Measurements from ENCODE around the gene PARP6.

The PARP6 gene

DNA sequence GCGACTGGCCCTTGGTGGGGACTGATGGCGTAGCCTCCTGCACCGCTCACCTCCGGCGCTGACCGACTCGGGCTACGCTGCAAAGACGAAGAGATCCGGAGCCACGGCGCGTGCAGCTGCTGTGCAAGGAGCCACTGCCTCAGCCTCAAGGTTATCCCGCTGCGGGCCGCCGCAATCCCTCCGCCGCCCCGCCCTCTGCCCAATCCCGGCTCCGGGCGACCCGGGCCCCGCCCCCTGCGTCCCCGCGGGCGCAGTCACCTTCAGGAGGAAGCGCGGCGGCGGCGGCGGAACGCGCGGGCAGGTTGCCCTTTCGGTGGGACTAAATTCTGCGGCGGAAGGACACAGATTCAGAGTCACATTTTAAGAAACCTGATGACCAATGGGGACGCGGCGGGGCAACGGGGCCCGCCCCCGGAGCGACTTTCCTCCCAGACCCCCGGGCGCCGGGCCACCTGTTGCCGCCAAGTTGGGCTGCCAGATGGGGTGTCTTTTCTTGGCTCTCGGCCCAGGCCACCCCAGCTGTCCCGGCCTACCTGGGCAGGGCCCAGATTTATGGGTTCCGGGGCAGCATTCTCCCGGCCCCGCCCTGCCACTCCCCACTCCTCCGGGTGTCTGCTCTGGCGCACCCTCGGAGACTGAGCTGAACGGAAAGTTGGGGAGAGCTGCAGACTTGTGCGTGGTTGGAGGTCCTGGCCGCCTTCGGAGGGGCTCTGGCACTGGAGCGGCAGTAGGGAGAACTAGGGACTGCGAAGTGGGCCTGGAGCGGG is 41.1 kb downstream of the PARP6 start, which contains the start of gene PKM:
Gene PKM (minus strand): TSS at position 125 of the 767 bp plus-strand sequence. CDS start 12,093 bp downstream, outside the sequence.
- H3K4me3 ChIP-seq (ENCODE audit: low read length): peak within 1 kb of the TSS; percentile 93
- TF ChIP-seq, protein P1, sequence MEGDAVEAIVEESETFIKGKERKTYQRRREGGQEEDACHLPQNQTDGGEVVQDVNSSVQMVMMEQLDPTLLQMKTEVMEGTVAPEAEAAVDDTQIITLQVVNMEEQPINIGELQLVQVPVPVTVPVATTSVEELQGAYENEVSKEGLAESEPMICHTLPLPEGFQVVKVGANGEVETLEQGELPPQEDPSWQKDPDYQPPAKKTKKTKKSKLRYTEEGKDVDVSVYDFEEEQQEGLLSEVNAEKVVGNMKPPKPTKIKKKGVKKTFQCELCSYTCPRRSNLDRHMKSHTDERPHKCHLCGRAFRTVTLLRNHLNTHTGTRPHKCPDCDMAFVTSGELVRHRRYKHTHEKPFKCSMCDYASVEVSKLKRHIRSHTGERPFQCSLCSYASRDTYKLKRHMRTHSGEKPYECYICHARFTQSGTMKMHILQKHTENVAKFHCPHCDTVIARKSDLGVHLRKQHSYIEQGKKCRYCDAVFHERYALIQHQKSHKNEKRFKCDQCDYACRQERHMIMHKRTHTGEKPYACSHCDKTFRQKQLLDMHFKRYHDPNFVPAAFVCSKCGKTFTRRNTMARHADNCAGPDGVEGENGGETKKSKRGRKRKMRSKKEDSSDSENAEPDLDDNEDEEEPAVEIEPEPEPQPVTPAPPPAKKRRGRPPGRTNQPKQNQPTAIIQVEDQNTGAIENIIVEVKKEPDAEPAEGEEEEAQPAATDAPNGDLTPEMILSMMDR (conservative IDR thresholded peaks at IDR 0.05; ENCODE audit: low read length): no peak
- peak; percentile 99 for DNase-seq (ENCODE audit: low read depth)

GRCh38 chr15:72230197-72231065 is 41.9 kb downstream of the PARP6 start:
- peak overlapping the region; percentile 93 for H3K4me3 ChIP-seq (ENCODE audit: low read length)
- DNase-seq (ENCODE audit: low read depth): peak; percentile 92
- TF ChIP-seq, protein P1 (conservative IDR thresholded peaks at IDR 0.05; ENCODE audit: low read length): no peak

DNA sequence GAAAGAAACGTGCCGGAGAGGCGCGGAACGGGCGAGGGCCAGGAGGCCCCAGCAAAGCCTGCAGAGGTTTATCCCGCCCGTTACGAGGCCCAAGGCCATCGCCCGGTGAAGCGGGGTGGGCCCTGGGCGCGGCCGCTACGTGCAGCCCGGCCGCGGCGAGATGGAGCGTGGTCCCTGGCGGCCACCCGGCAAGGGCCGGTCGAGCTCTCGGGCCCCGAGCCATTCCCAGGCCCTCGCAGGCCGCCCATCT is 42.5 kb downstream of the PARP6 start:
- no peak for DNase-seq (ENCODE audit: low read depth)
- TF ChIP-seq, protein P1 (conservative IDR thresholded peaks at IDR 0.05; ENCODE audit: low read length): no peak
- H3K4me3 ChIP-seq (ENCODE audit: low read length): peak overlapping the region; percentile 93

- H3K4me3 ChIP-seq (ENCODE audit: low read length): peak overlapping the region; percentile 93
- TF ChIP-seq, protein P1 (conservative IDR thresholded peaks at IDR 0.05; ENCODE audit: low read length): no peak
- peak; percentile 66 for DNase-seq (ENCODE audit: low read depth)
Observed at GRCh38 chr15:72229076-72229946, 43.0 kb downstream of the PARP6 start.

DNA sequence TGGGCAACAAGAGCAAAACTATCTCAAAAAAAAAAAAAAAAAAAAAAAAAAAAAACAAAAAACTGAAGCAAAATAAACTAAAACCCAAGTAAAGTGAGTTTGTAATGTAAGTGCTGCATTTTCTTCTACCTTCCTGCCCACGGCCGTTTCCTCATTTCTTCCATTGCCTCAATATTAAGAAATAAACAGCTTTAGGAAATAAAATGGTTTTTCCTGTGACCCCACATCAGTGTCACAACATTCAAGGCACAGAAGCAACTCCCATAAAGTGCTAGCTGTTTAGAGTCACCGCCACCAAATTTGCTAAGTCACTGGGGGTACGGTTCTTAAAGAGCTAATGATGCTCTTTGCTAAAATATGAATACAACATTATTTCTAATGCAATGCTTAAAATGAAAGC is 44.6 kb downstream of the PARP6 start:
- H3K4me3 ChIP-seq (ENCODE audit: low read length): peak overlapping the region; percentile 63
- DNase-seq (ENCODE audit: low read depth): no peak

GRCh38 chr15:72227192-72227586 is 45.2 kb downstream of the PARP6 start:
- peak; percentile 79 for DNase-seq (ENCODE audit: low read depth)
- TF ChIP-seq, protein P1 (conservative IDR thresholded peaks at IDR 0.05; ENCODE audit: low read length): no peak
- peak overlapping the region; percentile 26 for H3K4me3 ChIP-seq (ENCODE audit: low read length)

More for the DNA sequence above, 44.6 kb downstream of the PARP6 start:
- TF ChIP-seq, protein P1 (conservative IDR thresholded peaks at IDR 0.05; ENCODE audit: low read length): no peak
